ENCODE results near the gene TAF1B.

TAF1B gene

GRCh38 chr2:9945596-9945995, 102.3 kb downstream of the TAF1B start:
- DNase-seq, result no peak

DNA sequence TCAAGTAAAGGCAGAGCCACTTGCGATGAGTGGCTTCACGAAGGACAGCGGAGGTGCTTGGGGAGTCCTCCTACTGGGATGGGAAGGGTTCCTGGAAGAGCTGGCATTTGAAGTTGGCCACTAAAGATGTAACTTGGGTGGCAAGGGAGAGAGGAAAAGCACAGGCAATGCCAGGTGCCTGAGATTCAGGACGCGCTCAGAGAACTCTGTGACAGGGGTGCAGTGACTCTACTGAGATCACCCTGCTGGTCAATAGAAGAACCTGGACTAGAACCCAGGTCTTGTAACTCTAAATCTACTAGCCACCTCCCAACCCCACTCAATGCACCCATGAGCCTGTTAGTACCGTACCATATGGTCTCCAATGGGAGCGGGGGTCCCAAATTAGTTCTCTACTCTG, 102.8 kb downstream of the TAF1B start:
- no peak for DNase-seq

DNA sequence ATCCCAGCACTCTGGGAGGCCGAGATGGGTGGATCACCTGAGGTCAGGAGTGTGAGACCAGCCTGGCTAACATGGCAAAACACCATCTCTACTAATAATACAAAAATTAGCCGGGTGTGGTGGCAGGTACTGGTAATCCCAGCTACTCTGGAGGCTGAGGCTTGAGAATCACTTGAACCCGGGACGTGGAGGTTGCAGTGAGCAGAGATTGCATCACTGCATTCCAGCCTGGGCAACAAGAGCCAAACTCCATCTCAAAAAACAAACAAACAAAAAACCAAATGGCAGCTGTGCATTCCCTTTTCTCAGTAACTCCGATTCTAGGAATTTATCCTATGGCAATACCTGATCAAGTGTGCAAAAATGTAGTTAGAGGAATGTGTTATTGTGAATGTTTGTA, 103.5 kb downstream of the TAF1B start:
- no peak for DNase-seq

- no peak for DNase-seq
Observed at GRCh38 chr2:9948721-9949120, 105.4 kb downstream of the TAF1B start.

GRCh38 chr2:9949239-9949991, 106.1 kb downstream of the TAF1B start:
- DNase-seq, result no peak

- no peak for DNase-seq
Observed at GRCh38 chr2:9949992-9950520, 106.8 kb downstream of the TAF1B start.

DNA sequence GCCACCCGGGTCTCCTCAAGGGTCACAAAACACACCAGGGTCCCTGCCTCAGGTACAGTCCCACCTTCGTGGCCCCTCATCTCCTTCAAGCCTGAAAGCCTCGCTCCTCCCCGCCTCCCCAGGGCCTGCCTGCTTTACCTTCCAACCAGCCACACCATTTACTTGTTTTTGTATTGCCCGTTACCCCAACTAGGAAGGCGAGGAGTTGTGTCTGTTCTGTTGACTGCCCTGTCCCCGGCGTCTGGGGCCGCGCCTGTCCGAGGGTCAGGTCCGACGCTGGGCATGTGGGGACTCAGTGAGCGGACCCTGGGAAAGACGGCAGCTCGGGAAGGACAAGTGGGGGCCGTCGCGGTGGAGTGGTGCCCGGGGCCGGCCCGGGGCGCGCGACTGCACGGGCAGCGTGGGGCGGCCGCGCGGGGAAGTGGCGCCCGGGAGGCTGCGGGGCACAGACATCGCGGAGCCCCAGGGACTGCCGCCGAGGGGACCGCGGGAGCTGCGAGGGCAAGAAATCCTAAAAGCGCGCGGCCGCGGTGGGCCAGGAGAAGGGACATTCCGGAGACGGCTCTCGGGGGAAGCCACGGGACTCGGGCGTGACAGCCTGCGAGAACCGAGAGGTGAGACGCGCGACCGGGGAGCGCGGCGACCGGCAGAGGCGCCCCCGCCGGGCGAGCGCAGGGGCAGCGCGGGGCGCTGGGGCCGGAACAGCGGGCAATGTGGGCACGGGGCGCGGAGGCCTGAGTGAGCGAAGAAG, 107.4 kb downstream of the TAF1B start:
- DNase-seq, result no peak

- no peak for DNase-seq
Observed at GRCh38 chr2:9951272-9951521, 107.9 kb downstream of the TAF1B start.

GRCh38 chr2:9951522-9952285, 108.4 kb downstream of the TAF1B start, which contains the start of gene GRHL1:
TSS of gene GRHL1 (plus strand) at chr2:9951693. CDS start at chr2:9951834, 141 bp downstream.
- peak; percentile 22 for DNase-seq

- DNase-seq, result no peak
Observed at GRCh38 chr2:9952286-9952737, 109.0 kb downstream of the TAF1B start.

- DNase-seq, result no peak
Observed at GRCh38 chr2:9952856-9953503, 109.7 kb downstream of the TAF1B start.

- no peak for DNase-seq
Observed at GRCh38 chr2:9954136-9954535, 110.9 kb downstream of the TAF1B start.

DNA sequence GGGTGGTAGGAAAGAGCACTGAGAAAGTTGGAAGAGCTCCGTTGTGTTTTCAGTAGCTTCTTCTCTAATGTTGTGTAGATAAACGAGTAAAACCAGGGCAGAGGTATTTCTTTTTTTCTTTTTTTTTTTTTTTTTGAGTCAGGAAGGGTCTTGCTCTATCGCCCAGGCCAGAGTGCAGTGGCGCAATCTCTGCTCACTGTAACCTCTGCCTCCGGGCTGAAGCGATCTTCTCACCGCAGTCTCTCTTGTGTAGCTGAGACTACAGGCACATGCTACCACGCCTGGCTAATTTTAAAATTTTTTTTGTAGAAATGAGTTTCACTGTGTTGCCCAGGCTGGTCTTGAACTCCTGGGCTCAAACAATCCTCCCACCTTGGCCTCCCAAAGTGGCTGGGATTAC, 114.8 kb downstream of the TAF1B start:
- DNase-seq, result no peak

DNA sequence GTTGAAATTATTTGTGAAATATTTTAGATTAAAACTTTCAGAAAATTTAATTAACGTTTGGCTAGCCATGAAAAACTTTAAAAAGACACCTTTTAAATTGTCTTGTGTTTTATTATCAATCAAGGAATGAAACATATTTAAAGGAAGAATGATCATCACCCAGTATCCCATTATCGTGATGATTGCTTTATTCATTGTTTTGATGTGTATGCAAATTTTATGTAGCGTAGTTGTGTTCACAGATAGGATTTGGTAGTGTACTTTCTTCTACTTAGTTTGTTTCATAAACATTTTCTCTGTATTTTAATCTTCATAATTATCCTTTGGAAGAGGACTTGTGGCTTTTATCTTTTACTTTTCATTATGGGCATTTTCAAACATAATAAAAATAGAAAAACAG, 116.0 kb downstream of the TAF1B start:
- no peak for DNase-seq

GRCh38 chr2:9961013-9961412, 117.7 kb downstream of the TAF1B start:
- no peak for DNase-seq

- DNase-seq, result no peak
Observed at GRCh38 chr2:9964334-9964980, 121.2 kb downstream of the TAF1B start.

GRCh38 chr2:9965119-9965822, 122.0 kb downstream of the TAF1B start:
- no peak for DNase-seq

DNA sequence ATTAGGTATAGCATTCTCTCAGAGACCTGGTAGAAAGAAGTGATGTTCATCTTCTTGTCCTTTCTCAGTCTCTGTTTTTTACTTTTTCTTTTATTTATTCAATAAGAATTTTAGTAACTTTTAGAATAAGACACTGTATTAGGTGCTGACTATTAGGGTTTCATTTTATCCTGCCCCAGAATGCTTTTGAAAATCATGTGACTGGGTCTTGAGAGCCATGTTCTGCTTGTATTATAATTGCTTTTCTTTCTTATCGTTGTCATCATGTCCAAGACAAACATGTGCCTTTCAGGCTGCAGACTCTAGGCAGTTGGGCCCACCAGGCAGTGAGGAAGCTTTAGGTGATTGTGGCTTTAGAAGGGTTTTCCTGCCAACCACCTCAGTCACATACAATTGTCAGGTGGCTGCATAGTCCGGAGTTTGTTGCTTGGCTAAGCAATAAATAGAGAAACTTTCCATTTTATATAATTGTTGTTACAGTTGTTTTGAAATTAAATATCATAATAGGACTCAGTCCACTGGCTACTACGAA, 123.3 kb downstream of the TAF1B start:
- DNase-seq, result no peak

GRCh38 chr2:9967053-9967775, 123.9 kb downstream of the TAF1B start:
- no peak for DNase-seq

DNA sequence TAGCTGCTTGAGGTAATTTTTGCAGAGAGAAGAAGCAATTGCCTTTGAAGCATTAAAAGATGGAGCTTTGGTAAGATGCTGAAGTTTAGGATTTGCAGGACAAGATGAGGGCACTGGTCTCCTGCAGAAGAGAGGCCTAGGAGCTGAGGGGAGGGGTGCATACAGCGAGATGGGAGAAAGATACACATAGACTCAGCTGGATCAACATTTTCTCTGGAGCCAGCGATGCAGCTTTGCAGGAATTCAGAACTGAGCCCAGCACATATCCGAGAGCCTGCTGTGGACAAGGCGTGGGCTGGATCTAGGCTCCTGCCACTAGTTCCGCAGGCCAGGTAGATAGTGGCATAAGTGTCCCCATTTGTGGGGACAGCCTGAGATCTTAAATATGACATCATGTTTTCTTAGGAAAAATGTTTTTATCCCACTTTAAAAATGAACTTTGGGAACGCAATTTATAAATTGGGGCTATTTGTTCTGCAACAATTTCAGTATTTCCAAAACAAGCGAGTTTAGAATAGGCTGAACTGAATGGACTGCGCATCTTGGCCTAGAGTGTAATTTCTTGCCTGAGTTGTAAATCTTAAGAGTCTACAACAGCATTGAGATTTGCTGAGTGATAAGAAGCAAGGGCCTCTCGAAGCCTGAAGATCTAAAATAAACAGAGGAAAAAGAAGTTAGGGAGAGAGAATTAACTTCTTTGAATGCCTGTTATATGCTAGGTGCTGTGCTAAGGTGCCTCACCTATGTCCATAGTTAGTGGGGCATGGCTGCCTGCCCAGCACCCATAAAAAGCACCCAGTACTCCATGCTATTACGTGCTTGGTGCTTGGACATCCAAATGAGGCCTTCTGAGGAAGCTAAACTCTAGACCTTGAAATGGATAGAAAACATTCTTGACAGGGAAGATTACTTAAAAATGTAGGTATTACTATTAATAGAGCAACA, 125.6 kb downstream of the TAF1B start:
- no peak for DNase-seq

Measured in NCI-H2029 treated with DMSO at 0.1 percent for 48 hours (cell line).